DND-41 (cell line): ENCODE results near the gene MT3.

Source experiments
- EZH2 ChIP-seq: IDR thresholded peaks from 3 replicates; pipeline ENCODE4 v1.6.1; 2012; ENCODE audit warnings: borderline replicate concordance, low read depth, mild to moderate bottlenecking, moderate library complexity, low read length, inconsistent platforms; ENCODE audit not compliant: severe bottlenecking
- TF ChIP-seq, protein P1 (sequence below): IDR thresholded peaks from 2 replicates; pipeline ENCODE4 v1.5.1; 2012; ENCODE audit warnings: borderline replicate concordance, low read length, moderate library complexity, mild to moderate bottlenecking; ENCODE audit not compliant: poor library complexity, severe bottlenecking; ENCODE audit errors: extremely low read depth

- TF ChIP-seq, protein P1, sequence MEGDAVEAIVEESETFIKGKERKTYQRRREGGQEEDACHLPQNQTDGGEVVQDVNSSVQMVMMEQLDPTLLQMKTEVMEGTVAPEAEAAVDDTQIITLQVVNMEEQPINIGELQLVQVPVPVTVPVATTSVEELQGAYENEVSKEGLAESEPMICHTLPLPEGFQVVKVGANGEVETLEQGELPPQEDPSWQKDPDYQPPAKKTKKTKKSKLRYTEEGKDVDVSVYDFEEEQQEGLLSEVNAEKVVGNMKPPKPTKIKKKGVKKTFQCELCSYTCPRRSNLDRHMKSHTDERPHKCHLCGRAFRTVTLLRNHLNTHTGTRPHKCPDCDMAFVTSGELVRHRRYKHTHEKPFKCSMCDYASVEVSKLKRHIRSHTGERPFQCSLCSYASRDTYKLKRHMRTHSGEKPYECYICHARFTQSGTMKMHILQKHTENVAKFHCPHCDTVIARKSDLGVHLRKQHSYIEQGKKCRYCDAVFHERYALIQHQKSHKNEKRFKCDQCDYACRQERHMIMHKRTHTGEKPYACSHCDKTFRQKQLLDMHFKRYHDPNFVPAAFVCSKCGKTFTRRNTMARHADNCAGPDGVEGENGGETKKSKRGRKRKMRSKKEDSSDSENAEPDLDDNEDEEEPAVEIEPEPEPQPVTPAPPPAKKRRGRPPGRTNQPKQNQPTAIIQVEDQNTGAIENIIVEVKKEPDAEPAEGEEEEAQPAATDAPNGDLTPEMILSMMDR = no peak
- TF ChIP-seq EZH2 = no peak
Observed at GRCh38 chr16:56632156-56632847, 43.0 kb downstream of the MT3 start, which contains the start of gene MT1M.
